HG02938 (cell line): ENCODE data around the gene RPTOR.
"Not testable (repeated sequence)": the region's sequence is repeated elsewhere in the genome, so short reads cannot be mapped to it uniquely, and the experiment has no call there.

Experiments
- ATAC-seq: cut with Tn5 transposase; IDR thresholded peaks from one replicate; pipeline ENCODE4 v1.9.1; 2021; ENCODE audit warnings: mild to moderate bottlenecking, moderate library complexity; ENCODE audit not compliant: unreplicated experiment

Gene RPTOR

GRCh38 chr17:80872501-80873306 lies 328.1 kb downstream of the RPTOR start:
- ATAC-seq, result no peak

DNA sequence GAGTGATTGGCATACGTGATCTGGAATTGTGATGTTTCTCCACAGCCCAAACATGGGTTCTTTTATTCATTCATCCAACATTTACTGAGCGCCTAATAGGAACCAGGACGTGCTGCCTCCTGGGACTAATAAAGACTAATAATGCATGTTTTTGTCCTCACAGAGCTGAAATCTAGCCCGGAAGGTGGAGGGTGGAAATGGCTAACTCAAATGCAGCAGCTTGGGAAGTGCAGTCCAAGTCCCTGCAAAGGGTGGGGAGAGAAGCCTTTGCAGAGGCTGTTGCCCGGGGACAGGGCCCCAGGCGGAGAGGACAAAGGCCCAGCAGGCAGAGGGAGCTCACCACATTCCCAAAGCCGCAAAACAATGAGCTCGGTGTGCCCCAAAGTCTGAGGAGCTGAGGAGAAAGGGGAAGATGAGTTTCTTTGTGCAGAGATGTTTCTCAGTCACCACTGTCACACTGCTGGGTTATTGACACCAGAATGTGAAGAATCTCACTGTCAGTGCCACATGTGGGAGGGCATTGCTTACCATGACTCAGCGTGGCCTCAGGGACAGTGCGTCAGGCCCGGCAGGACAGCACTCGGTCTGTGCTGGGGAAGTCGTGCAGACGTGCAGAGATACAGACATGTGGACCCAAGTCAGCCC lies 328.8 kb downstream of the RPTOR start:
- no peak for ATAC-seq

GRCh38 chr17:80874866-80875445 lies 330.3 kb downstream of the RPTOR start:
- no peak for ATAC-seq

DNA sequence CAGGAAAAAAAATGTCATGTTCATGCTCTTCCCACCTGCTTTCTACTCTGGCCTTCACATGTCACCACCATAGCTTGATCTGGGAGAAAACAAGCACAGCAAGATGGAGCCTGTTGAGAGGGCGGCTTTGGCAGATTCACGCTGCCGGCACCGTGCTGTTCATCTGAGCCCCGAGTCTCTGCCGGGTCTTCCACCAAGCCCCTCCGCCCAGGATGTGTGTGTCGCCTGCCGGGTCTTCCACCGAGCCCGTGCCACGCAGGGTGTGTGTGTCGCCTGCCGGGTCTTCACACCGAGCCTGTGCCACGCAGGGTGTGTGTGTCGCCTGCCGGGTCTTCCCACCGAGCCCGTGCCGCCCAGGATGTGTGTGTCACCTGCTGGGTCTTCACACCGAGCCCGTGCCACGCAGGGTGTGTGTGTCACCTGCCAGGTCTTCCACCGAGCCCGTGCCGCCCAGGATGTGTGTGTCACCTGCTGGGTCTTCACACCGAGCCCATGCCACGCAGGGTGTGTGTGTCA lies 330.9 kb downstream of the RPTOR start:
- ATAC-seq, result not testable (repeated sequence)

DNA sequence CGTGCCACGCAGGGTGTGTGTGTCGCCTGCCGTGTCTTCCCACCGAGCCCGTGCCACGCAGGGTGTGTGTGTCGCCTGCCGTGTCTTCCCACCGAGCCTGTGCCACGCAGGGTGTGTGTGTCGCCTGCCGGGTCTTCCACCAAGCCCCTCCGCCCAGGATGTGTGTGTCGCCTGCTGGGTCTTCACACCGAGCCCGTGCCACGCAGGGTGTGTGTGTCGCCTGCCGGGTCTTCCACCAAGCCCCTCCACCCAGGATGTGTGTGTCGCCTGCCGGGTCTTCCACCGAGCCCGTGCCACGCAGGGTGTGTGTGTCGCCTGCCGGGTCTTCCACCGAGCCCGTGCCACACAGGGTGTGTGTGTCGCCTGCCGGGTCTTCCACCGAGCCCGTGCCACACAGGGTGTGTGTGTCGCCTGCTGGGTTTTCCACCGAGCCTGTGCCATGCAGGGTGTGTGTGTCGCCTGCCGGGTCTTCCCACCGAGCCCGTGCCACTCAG lies 331.9 kb downstream of the RPTOR start:
- ATAC-seq, result not testable (repeated sequence)

- peak; percentile 90 for ATAC-seq
Measured at GRCh38 chr17:80876950-80877728, 332.5 kb downstream of the RPTOR start.

- ATAC-seq, result no peak
Measured at GRCh38 chr17:80877729-80878303, 333.2 kb downstream of the RPTOR start.

DNA sequence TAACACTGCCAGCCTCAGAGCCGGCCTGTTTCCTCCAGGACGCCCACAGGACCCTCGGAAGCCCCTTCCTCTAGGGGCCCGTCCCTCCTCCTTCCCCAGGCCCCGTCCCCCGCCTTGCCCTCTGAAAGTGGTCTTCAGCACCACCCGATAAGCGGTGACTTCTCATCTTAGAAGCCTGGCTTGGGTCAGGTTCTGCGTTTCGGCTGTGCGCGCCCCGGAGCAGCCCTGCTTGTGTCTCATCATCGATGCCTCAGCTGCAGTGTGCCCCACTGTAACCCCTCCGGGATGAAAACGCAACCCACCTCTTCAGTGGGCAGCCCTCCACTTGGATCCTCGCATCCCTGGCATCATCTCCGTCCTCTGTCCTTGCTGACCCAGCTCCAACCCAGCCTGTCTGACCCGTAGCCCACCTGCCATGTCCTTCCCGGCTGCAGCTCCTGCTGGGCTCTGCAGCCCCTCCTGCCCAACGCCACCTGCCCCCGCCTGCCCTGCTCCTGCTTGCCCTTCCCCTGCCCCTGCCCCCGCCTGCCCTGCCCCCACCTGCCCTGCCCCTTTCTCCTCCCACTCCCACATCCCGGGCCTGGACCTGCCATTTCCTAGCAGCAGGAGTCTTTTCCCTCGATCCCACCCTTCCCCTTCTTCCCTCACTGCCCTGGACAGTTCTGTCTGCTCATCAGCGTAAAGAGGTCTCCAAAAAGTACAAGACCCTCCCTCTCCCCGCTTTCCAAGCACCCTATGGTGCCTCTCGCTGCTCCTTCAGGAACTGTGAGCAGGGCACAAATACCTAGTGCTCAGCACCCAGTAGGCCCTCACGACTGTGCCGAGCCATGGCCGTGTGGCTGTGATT lies 334.5 kb downstream of the RPTOR start:
- no peak for ATAC-seq

DNA sequence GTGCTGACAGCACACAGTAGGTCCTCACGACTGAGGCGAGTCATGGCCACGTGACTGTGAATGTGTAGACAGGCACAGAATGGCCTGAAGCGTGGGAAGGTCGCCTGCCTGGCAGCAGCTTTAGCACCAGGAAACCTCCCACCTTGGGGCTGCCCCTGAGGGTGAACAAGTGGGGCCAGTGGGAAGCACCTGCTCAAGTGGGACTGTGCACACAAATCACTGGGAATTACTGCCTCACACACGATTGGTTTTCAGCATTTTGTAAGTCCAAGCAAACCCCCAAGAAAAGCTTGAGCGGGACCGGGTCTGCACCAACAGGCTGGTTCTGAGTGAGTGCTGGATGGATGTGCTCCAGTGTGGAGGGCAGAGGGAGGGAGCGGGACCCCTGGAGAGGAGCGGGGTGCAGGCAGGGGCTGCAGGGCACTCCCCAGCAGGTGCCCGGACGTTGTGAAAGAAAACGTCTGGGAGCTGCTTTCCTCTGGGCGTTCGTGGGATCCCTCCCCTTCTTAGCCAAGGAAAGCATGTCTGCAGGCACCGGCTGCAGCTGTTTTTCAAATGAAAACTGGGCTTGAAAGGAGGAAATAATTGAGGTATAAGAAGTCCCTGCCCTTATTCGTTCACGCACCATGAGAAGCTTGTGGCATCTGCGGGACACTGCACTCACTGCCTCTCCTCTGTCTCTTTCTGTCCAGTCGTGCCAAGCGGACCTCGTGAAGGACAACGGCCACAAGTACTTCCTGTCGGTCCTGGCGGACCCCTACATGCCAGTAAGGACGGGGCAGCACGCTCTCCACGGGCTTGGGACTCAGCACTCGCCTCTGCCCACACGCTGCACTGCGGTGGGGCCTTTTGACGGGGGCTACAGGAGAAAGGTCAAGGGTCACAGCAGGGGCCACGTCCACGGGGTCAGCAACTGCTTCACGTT lies 335.3 kb downstream of the RPTOR start:
- no peak for ATAC-seq

GRCh38 chr17:80880648-80880985 lies 336.0 kb downstream of the RPTOR start:
- ATAC-seq, result no peak

DNA sequence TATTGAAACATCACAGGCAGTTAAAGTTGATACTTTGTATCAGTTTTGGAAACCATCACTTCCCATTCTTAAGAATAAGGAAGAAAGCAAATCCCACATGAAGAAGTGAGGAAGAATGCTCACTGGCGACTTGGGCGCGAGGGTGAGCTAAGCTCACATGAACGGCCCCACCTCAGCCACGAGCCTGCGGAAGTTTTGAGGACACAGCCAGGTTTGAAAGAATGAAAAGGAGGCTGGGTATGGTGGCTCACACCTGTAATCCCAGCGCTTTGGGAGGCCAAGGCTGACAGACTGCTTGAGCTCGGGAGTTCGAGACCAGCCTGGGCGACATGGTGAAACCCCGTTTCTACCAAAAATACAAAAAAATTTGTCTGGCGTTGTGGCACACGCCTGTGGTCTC lies 336.7 kb downstream of the RPTOR start:
- no peak for ATAC-seq

- ATAC-seq, result no peak
Measured at GRCh38 chr17:80882323-80882722, 337.7 kb downstream of the RPTOR start.

- no peak for ATAC-seq
Measured at GRCh38 chr17:80882926-80883685, 338.5 kb downstream of the RPTOR start.

GRCh38 chr17:80883831-80884735 lies 339.4 kb downstream of the RPTOR start:
- ATAC-seq, result no peak

- ATAC-seq, result no peak
Measured at GRCh38 chr17:80884811-80885210, 340.2 kb downstream of the RPTOR start.

DNA sequence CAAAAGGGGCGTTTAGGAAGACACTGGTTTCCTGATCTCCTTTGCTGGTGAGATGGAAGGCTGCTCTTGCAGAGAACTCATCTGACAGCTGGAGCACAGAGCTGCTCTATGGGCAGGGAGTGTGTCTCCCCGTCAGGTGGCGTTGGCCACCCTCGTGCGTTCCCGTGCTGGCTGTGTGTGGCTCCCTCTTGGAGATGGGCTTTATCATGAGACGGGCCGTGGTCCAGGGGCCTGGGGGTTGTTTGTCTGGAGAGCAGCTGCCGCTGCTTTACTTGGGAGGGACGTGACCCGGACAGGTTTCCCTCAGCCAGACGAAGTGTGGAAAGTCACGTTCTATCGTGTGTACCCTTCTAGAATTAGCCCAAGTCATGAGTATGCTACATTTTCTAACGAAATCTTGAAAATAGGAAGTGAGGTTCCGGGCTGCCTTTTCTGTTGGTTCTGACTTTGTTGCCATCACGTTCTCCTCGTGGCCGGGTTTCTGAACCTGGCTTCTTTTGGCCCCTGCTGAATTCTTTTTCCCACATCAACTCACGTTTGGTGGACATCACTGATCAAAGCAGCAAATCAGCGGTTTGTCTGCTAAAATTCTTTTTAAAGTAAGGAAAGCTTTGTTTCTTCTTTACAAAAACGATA lies 341.4 kb downstream of the RPTOR start:
- ATAC-seq, result no peak
